Keratinocyte (primary cell): Measurements from ENCODE around the gene MTSS2. TPM values are rescaled to one million over a fixed set of nuclear protein-coding genes. Genes with fewer than 3 reads are reported as not detected.

Experiments
- DNase-seq: peaks from one replicate; pipeline ENCODE4 v3.0.0-alpha.2; 2011; ENCODE audit warnings: low read depth, missing footprints, low spot score
- FAIRE-seq: peaks from 2 replicates; lab custom pipeline; 2011; peaks lifted over from hg19 to GRCh38; lab: Jason Lieb, UNC
- H2AFZ ChIP-seq: 2 replicates; pipeline ENCODE4 v1.6.0; 2012; ENCODE audit warnings: low read length, control low read depth, inconsistent platforms; ENCODE audit not compliant: control insufficient read depth
- H3K27ac ChIP-seq: 2 replicates; pipeline ENCODE4 v1.5.1; 2011; ENCODE audit warnings: low read length; ENCODE audit not compliant: control insufficient read depth, insufficient read depth
- H3K27me3 ChIP-seq: 3 replicates; pipeline ENCODE4 v1.6.0; 2011; ENCODE audit warnings: low read length; ENCODE audit not compliant: control insufficient read depth, insufficient read depth; ENCODE audit errors: extremely low read depth
- H3K36me3 ChIP-seq, 2 experiments: 2 replicates in 1 of 2; 3 replicates in 1 of 2; pipeline ENCODE4 v1.5.1; 2011; ENCODE audit warnings: low read length in 2 of 2, mild to moderate bottlenecking in 1 of 2; ENCODE audit not compliant: control insufficient read depth in 2 of 2, insufficient read depth in 2 of 2; ENCODE audit errors: extremely low read depth in 1 of 2
- H3K4me1 ChIP-seq: 3 replicates; pipeline ENCODE4 v1.5.1; 2011; ENCODE audit warnings: low read length; ENCODE audit not compliant: control insufficient read depth, insufficient read depth; ENCODE audit errors: extremely low read depth
- H3K4me2 ChIP-seq: 3 replicates; pipeline ENCODE4 v1.6.0; 2011; ENCODE audit warnings: low read depth, low read length; ENCODE audit not compliant: control insufficient read depth, insufficient read depth; ENCODE audit errors: extremely low read depth
- H3K4me3 ChIP-seq, 3 experiments: fragments of 200-600 bp in 1 of 3; sonication (generic) in 1 of 3; 2 replicates in 2 of 3; 3 replicates in 1 of 3; pipeline ENCODE4 v1.5.1; 2011 to 2016; ENCODE audit warnings: low read length in 3 of 3, mild to moderate bottlenecking in 3 of 3, control low read depth in 2 of 3, inconsistent platforms in 1 of 3, low read depth in 1 of 3, mixed read lengths in 1 of 3, mixed run types in 1 of 3, moderate library complexity in 1 of 3; ENCODE audit not compliant: control insufficient read depth in 2 of 3, insufficient read depth in 2 of 3; ENCODE audit errors: extremely low read depth in 1 of 3
- H3K79me2 ChIP-seq: 2 replicates; pipeline ENCODE4 v1.6.0; 2012; ENCODE audit warnings: low read length; ENCODE audit not compliant: control insufficient read depth, insufficient read depth
- H3K9ac ChIP-seq: 3 replicates; pipeline ENCODE4 v1.6.0; 2011; ENCODE audit warnings: low read length; ENCODE audit not compliant: control insufficient read depth, insufficient read depth; ENCODE audit errors: extremely low read depth
- H3K9me1 ChIP-seq: 3 replicates; pipeline ENCODE4 v1.6.0; 2011; ENCODE audit warnings: low read length; ENCODE audit not compliant: control insufficient read depth, insufficient read depth; ENCODE audit errors: extremely low read depth
- H3K9me3 ChIP-seq: 2 replicates; pipeline ENCODE4 v1.5.1; 2012; ENCODE audit warnings: low read depth, low read length; ENCODE audit not compliant: control insufficient read depth
- H4K20me1 ChIP-seq: 3 replicates; pipeline ENCODE4 v1.6.0; 2011; ENCODE audit warnings: low read length; ENCODE audit not compliant: control insufficient read depth, insufficient read depth; ENCODE audit errors: extremely low read depth
- CTCF ChIP-seq, 3 experiments: IDR thresholded peaks in 1 of 3; conservative IDR thresholded peaks in 1 of 3; optimal IDR thresholded peaks in 1 of 3; 2 replicates in 2 of 3; 3 replicates in 1 of 3; pipeline versions ENCODE3 to v1.5.1; 2011; ENCODE audit warnings: low read length in 3 of 3, mild to moderate bottlenecking in 3 of 3, moderate library complexity in 2 of 3, control low read depth in 1 of 3, inconsistent platforms in 1 of 3; ENCODE audit not compliant: insufficient read depth in 2 of 3; ENCODE audit errors: extremely low read depth in 1 of 3
- EZH2 ChIP-seq: IDR thresholded peaks from one replicate; pipeline ENCODE4 v1.6.1; 2012; ENCODE audit warnings: inconsistent platforms, mild to moderate bottlenecking, low read length, moderate library complexity
- dilution Hi-C: fragments of 300-500 bp; cut with MboI; formaldehyde crosslinking; loops from one replicate; pipeline ENCODE4 v1.7.0; 2020; ENCODE audit warnings: low sequenced_read_pairs; ENCODE audit not compliant: extremely low pct_ligation_motif_present
- polyA plus RNA-seq, 5 experiments: library from polyadenylated mRNA; depleted of rRNA in 3 of 5; stranded (reverse) in 3 of 5; stranded (forward) in 1 of 5; unstranded in 1 of 5; fragments of >200 nt; gene quantifications; 1 replicate in 1 of 5; 2 replicates in 3 of 5; 3 replicates in 1 of 5; pipeline versions ENCODE4 v1.2.1 to v1.2.3, GENCODE V29; 2011 to 2012; ENCODE audit warnings: missing spikeins in 2 of 5, low read depth in 1 of 5, low replicate concordance in 1 of 5

MTSS2 gene
- polyA plus RNA-seq, 1 donor (not counting 4 experiments of a cell fraction or from before 2014, with no cell fraction given) = 13.3 TPM

- peaks cover 4 to 10% of the 10 kb centered on the region in 2 experiments for H3K36me3 ChIP-seq
- H3K9me1 ChIP-seq = no peaks in the 10 kb centered on the region
- H3K27me3 ChIP-seq = no peaks in the 10 kb centered on the region
- peak overlapping the region; percentile 74 to 81 (median 78) for H3K4me3 ChIP-seq
- H3K9me3 ChIP-seq = no peaks in the 10 kb centered on the region
- H3K4me1 ChIP-seq = peaks cover 54% of the 10 kb centered on the region
- H3K27ac ChIP-seq = peak overlapping the region; percentile 30
- TF ChIP-seq CTCF (optimal IDR thresholded peaks at IDR 0.05 in 1 of 3, IDR thresholded peaks at IDR 0.05 in 1 of 3, conservative IDR thresholded peaks at IDR 0.05 in 1 of 3; ENCODE audit: extremely low read depth in 1 of 3, insufficient read depth in 2 of 3, low read length in 3 of 3) (no peak), EZH2 (no peak)
- dilution Hi-C loops = no loop called here
- H2AFZ ChIP-seq = peak overlapping the region; percentile 3
- FAIRE-seq = no peak
- peak overlapping the region; percentile 71 for H3K9ac ChIP-seq
- H4K20me1 ChIP-seq = peaks cover 6% of the 10 kb centered on the region
- H3K79me2 ChIP-seq = peaks cover 49% of the 10 kb centered on the region
- peak overlapping the region; percentile 99 for H3K4me2 ChIP-seq
- no peak for DNase-seq
Observed at GRCh38 chr16:70685061-70685937, 554 bp downstream of the MTSS2 start.

GRCh38 chr16:70684146-70685060 is 1.4 kb downstream of the MTSS2 start:
- Histone ChIP-seq H3K9me1 (no peaks in the 10 kb centered on the region), H3K4me3 (peak overlapping the region; percentile 74 to 81 (median 78)), H3K4me1 (peaks cover 54% of the 10 kb centered on the region), H3K27ac (peak overlapping the region; percentile 30), H3K27me3 (no peaks in the 10 kb centered on the region), H3K9ac (peak overlapping the region; percentile 71), H3K9me3 (no peaks in the 10 kb centered on the region), H4K20me1 (peaks cover 6% of the 10 kb centered on the region), H3K79me2 (peaks cover 51% of the 10 kb centered on the region), H3K36me3 (peaks cover 6 to 10% of the 10 kb centered on the region in 2 experiments), H3K4me2 (peak overlapping the region; percentile 99), H2AFZ (no peak overlapping the region)
- FAIRE-seq = no peak
- no peak for DNase-seq
- no peak for TF ChIP-seq EZH2
- no peak for TF ChIP-seq CTCF (optimal IDR thresholded peaks at IDR 0.05 in 1 of 3, IDR thresholded peaks at IDR 0.05 in 1 of 3, conservative IDR thresholded peaks at IDR 0.05 in 1 of 3; ENCODE audit: extremely low read depth in 1 of 3, insufficient read depth in 2 of 3, low read length in 3 of 3)
- dilution Hi-C loops = no loop called here
